22Rv1 (cell line): ENCODE results near the gene KRTAP10-4.

Source experiments
- ZFX ChIP-seq: fragments of 450-650 bp; IDR thresholded peaks from 2 replicates; pipeline ENCODE4 v1.6.1; 2017; ENCODE audit warnings: antibody characterized with exemption, borderline replicate concordance
- TF ChIP-seq, protein P1 (sequence below): fragments of 450-650 bp; IDR thresholded peaks from 2 replicates; pipeline ENCODE4 v1.5.1; 2017; ENCODE audit warnings: mild to moderate bottlenecking

DNA sequence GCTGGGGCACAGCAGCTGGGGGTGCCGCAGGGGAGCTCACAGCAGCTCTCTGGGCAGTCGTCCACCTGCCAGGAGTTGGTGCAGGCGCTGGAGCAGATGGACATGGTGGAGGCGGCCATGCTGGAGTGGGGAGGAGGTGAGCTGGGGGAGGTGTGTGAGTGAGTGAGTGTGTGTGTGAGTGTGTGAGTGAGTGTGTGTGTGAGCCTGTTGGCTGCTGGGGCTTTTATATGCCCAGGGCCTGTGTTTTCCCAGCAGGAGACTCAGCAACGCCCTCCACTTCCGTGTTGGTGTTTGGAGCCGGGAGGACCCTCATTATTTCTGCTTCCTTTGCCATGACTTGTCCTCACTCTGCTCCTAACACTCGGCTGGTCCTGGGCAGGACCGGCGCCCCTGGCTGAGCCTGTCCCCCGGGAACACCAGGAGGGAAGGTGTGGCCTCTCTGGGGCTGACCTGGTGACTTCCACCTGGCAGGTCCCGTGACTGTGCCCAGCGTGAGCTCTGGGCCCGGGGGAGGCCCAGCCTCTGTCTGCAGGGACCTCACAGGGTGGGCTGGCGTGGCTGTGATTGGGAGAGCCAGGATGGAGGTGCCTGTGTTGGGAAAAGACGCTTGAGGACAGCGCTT, 22.1 kb upstream of the KRTAP10-4 start, which contains the start of gene KRTAP10-2:
- TF ChIP-seq, protein P1, sequence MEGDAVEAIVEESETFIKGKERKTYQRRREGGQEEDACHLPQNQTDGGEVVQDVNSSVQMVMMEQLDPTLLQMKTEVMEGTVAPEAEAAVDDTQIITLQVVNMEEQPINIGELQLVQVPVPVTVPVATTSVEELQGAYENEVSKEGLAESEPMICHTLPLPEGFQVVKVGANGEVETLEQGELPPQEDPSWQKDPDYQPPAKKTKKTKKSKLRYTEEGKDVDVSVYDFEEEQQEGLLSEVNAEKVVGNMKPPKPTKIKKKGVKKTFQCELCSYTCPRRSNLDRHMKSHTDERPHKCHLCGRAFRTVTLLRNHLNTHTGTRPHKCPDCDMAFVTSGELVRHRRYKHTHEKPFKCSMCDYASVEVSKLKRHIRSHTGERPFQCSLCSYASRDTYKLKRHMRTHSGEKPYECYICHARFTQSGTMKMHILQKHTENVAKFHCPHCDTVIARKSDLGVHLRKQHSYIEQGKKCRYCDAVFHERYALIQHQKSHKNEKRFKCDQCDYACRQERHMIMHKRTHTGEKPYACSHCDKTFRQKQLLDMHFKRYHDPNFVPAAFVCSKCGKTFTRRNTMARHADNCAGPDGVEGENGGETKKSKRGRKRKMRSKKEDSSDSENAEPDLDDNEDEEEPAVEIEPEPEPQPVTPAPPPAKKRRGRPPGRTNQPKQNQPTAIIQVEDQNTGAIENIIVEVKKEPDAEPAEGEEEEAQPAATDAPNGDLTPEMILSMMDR = no peak
- TF ChIP-seq ZFX = no peak
